Measurements from ENCODE around the gene MDM1.

- TF ChIP-seq CTCF (conservative IDR thresholded peaks at IDR 0.05): no peak
- no peak for TF ChIP-seq EZH2 (IDR thresholded peaks at IDR 0.05; ENCODE audit: low read depth)
These were observed 24.0 kb upstream of the MDM1 start for GRCh38 chr12:68356060-68356695.
